Karpas-422 (cell line): ENCODE data around the gene HTT. TPM values are rescaled to one million over a fixed set of nuclear protein-coding genes. Genes with fewer than 3 reads are reported as not detected.

Experiments
- DNase-seq: peaks from one replicate; pipeline ENCODE4 v3.0.0-alpha.2; 2015
- H2AFZ ChIP-seq: fragments of 200-600 bp; sonication (generic); 2 replicates; pipeline ENCODE4 v1.6.1; 2014; ENCODE audit warnings: antibody characterized with exemption, low read length, mixed read lengths
- H3K27ac ChIP-seq: fragments of 200-600 bp; sonication (generic); 2 replicates; pipeline ENCODE4 v1.5.1; 2014; ENCODE audit warnings: mild to moderate bottlenecking, low read length, moderate library complexity
- H3K27me3 ChIP-seq: fragments of 200-600 bp; sonication (generic); 2 replicates; pipeline ENCODE4 v1.6.1; 2014; ENCODE audit warnings: low read length, mixed read lengths
- H3K36me3 ChIP-seq: fragments of 200-600 bp; sonication (generic); 2 replicates; pipeline ENCODE4 v1.6.1; 2014; ENCODE audit warnings: low read length, mixed read lengths; ENCODE audit not compliant: insufficient read depth
- H3K4me1 ChIP-seq: fragments of 200-600 bp; sonication (generic); 2 replicates; pipeline ENCODE4 v1.6.1; 2014; ENCODE audit warnings: mild to moderate bottlenecking, low read length, mixed read lengths
- H3K4me2 ChIP-seq: fragments of 200-600 bp; sonication (generic); 2 replicates; pipeline ENCODE4 v1.6.1; 2014; ENCODE audit warnings: low read length, low read depth, mild to moderate bottlenecking; ENCODE audit not compliant: poor library complexity, severe bottlenecking
- H3K4me3 ChIP-seq: fragments of 200-600 bp; sonication (generic); 2 replicates; pipeline ENCODE4 v1.5.1; 2014; ENCODE audit warnings: mild to moderate bottlenecking, antibody characterized with exemption, low read length, mixed read lengths
- H3K79me2 ChIP-seq: fragments of 200-600 bp; sonication (generic); 2 replicates; pipeline ENCODE4 v1.6.1; 2014; ENCODE audit warnings: mild to moderate bottlenecking, low read length, mixed read lengths
- H3K9ac ChIP-seq: fragments of 200-600 bp; sonication (generic); 2 replicates; pipeline ENCODE4 v1.6.0; 2014; ENCODE audit warnings: low read length
- H3K9me2 ChIP-seq: fragments of 200-600 bp; sonication (generic), shearing (Covaris generic); replicated peaks from 2 replicates; pipeline ENCODE4 v1.6.0; 2014; ENCODE audit warnings: mild to moderate bottlenecking, low read length, moderate library complexity; ENCODE audit not compliant: insufficient read depth
- H3K9me3 ChIP-seq: fragments of 300-700, 200-600 bp; sonication (generic); 2 replicates; pipeline ENCODE4 v1.6.1; 2014; ENCODE audit warnings: low read length, mixed read lengths
- H4K20me1 ChIP-seq: fragments of 200-600 bp; sonication (generic); 2 replicates; pipeline ENCODE4 v1.6.1; 2014; ENCODE audit warnings: mild to moderate bottlenecking, antibody characterized with exemption, low read length, low read depth; ENCODE audit not compliant: insufficient read depth
- total RNA-seq: library from RNA; depleted of rRNA; stranded (reverse); fragments of >200 nt; shearing (Covaris generic); gene quantifications from 2 replicates; pipeline ENCODE4 v1.2.3, GENCODE V29; 2014; ENCODE audit warnings: low replicate concordance

The HTT gene
- total RNA-seq, 1 experiment from 2014 or later = 24.8 TPM

DNA sequence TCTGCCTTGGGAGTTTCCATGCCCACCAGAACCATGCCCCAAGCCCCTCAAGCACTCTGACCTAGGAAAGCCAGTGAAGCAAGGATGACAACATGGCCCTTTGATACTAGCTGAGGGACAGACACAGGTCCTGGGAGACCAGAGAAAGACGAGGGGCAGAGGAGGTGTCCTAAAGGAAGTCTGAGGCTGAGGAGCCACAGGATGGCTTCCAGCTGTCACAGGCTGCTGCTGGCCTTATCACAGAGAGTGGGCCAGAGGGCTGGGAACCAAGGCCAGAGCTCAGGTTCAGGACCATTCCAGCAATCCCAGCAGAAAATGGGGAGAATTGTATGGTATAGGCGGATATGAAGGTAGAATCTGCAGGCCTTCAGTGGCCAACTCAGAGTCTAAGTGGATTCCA lies 142.8 kb downstream of the HTT start:
- H2AFZ ChIP-seq = no peak overlapping the region
- DNase-seq = no peak
- no peak overlapping the region for H3K9ac ChIP-seq
- no peaks in the 10 kb centered on the region for H3K9me3 ChIP-seq
- H3K27me3 ChIP-seq = no peaks in the 10 kb centered on the region
- no peaks in the 10 kb centered on the region for H4K20me1 ChIP-seq
- H3K4me2 ChIP-seq = no peak overlapping the region
- no peaks in the 10 kb centered on the region for H3K79me2 ChIP-seq
- H3K4me3 ChIP-seq = no peak overlapping the region
- H3K36me3 ChIP-seq = peaks cover 33% of the 10 kb centered on the region
- H3K27ac ChIP-seq = no peak overlapping the region
- H3K9me2 ChIP-seq = no peaks in the 10 kb centered on the region
- H3K4me1 ChIP-seq = no peaks in the 10 kb centered on the region

DNA sequence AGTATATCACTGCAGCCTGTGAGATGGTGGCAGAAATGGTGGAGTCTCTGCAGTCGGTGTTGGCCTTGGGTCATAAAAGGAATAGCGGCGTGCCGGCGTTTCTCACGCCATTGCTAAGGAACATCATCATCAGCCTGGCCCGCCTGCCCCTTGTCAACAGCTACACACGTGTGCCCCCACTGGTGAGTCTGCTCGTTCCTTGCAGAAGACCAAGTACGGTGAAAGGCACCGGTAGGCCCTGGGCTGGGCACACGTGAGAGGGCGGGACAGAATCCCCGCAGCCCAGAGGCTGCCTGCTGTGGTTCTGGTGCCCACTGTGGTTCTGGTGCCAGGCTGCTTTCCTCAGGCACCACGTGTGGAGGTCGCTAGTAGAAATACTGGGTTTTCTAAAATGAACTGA lies 143.3 kb downstream of the HTT start:
- no peak overlapping the region for H2AFZ ChIP-seq
- no peaks in the 10 kb centered on the region for H3K9me3 ChIP-seq
- H3K9me2 ChIP-seq = no peaks in the 10 kb centered on the region
- no peak for DNase-seq
- no peak overlapping the region for H3K4me2 ChIP-seq
- H3K9ac ChIP-seq = no peak overlapping the region
- no peak overlapping the region for H3K27ac ChIP-seq
- H3K4me1 ChIP-seq = no peaks in the 10 kb centered on the region
- H3K36me3 ChIP-seq = peaks cover 33% of the 10 kb centered on the region
- H3K4me3 ChIP-seq = no peak overlapping the region
- no peaks in the 10 kb centered on the region for H4K20me1 ChIP-seq
- H3K27me3 ChIP-seq = no peaks in the 10 kb centered on the region
- no peaks in the 10 kb centered on the region for H3K79me2 ChIP-seq

DNA sequence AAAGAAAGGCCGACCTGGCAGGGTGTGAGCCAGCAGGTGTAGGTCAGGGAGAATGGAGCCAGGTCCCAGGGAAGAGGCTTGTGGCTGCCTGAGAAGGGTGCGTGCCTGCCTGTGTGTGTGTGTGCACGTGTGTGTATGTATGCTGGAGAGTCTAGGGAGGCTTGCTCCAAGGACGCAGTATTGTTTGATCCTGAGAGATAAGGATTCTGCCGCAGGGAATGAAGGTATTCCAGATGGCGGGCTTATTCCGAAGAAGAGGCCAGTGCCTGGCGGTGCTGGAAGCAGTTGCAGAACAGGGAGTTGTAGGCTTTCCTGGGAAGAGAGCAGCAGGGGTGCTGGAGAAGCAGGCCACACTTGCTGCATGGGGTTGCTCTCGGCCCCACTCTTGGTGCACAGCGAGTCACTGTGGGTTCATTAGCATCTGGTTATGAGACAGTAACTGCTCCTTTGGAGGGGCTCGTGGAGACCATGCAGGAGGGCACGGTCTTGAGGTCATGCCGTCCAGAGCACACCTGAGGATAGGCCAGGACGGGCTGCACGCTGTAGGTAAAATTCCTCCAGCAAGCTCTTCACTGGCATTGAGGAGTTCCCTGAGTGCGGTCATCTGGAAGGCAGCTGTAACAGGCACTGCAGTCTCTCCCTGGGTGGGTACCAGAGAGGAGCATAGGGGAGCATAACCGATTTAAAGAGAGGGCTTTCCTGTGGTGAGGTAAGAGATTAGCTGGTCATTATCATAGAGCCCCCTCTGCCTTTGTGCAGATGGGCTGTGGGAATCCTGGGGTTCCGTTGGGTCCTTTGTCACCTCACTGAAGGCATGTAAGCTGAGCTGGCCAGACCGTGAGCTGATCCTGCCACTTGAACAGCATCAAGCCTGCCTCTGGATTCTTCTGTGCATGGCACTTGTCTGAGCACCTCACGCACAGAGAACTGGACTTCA lies 144.6 kb downstream of the HTT start:
- Histone ChIP-seq H3K4me2 (no peak overlapping the region), H3K27me3 (no peaks in the 10 kb centered on the region), H3K36me3 (peaks cover 31% of the 10 kb centered on the region), H3K4me1 (no peaks in the 10 kb centered on the region), H3K79me2 (no peaks in the 10 kb centered on the region), H4K20me1 (0 out of 2 replicates have a peak, but pooled peaks cover 3% of the 10 kb centered on the region), H2AFZ (no peak overlapping the region), H3K9ac (no peak overlapping the region), H3K4me3 (no peak overlapping the region), H3K27ac (no peak overlapping the region), H3K9me2 (no peaks in the 10 kb centered on the region), H3K9me3 (no peaks in the 10 kb centered on the region)
- no peak for DNase-seq

DNA sequence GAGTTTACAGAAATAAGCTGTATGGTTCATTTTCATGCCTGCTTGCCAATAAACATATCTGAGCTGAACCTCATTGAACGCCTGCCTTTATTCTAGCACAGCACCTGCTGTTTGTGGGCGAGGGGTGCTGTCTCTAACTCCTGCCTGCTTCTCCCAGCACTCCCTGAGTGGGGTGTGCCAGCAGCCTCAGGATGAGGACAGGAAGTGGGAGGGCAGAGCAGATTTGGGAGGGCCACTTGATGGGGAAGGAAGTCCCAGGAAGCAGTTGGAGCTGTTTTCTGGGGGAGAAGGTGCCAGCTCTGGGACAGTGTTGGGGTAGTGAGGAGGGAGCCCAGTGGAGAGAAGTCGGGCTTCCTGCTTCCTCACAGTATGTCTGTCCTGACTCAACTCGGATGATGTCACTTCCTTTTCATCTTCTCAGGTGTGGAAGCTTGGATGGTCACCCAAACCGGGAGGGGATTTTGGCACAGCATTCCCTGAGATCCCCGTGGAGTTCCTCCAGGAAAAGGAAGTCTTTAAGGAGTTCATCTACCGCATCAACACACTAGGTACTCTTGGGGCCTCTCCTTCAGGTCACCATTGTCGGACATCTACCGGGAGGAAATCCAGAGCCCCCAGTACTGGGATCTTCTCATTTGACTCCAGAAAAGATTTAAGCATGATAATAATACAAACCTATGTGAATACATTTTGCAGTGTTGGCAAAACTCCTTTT lies 145.4 kb downstream of the HTT start:
- H3K9me2 ChIP-seq = no peaks in the 10 kb centered on the region
- no peaks in the 10 kb centered on the region for H3K4me1 ChIP-seq
- H3K79me2 ChIP-seq = no peaks in the 10 kb centered on the region
- H3K36me3 ChIP-seq = peaks cover 22% of the 10 kb centered on the region
- no peak for DNase-seq
- no peak overlapping the region for H3K4me3 ChIP-seq
- no peaks in the 10 kb centered on the region for H3K9me3 ChIP-seq
- no peak overlapping the region for H3K4me2 ChIP-seq
- H2AFZ ChIP-seq = no peak overlapping the region
- no peak overlapping the region for H3K27ac ChIP-seq
- H3K27me3 ChIP-seq = no peaks in the 10 kb centered on the region
- H3K9ac ChIP-seq = no peak overlapping the region
- H4K20me1 ChIP-seq = 0 out of 2 replicates have a peak, but pooled peaks cover 3% of the 10 kb centered on the region

DNA sequence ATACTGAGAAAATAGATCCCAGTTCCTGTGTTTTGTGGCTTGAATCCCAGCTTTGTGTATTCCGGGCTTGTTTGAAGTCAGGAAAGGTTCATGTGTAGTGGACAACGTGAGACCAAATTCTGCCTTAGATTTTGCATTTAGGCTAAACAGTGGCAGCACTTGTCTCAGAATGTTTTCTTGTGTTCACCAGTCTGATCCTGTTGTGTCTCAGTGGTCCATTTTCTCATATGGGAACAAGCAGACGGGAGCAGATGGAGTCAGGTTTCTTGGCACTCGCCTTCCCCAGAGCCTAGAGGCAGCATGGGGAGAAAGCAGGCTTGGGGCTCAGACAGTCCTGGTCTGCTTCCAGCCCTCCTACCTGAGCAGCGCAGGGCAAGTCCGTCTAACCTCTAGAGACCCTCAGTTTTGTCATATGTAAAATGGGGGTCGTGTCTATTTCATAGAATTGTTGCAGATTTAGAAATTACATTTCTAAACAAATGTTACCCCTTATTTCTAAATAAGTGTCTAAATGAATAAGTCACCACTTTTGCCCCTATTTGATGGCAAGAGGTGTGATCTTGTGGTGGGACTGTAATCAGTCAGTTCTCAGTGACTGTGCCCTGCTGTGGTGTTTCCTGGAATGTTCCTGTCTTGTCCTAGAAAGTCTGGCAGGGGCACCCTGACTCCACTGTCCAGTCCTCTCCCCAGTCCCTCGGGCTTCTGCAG lies 146.1 kb downstream of the HTT start:
- Histone ChIP-seq H3K4me1 (no peaks in the 10 kb centered on the region), H3K4me2 (no peak overlapping the region), H4K20me1 (0 out of 2 replicates have a peak, but pooled peaks cover 3% of the 10 kb centered on the region), H3K9me3 (no peaks in the 10 kb centered on the region), H3K9me2 (no peaks in the 10 kb centered on the region), H3K9ac (no peak overlapping the region), H3K27ac (no peak overlapping the region), H2AFZ (no peak overlapping the region), H3K36me3 (peaks cover 16% of the 10 kb centered on the region), H3K27me3 (no peaks in the 10 kb centered on the region), H3K79me2 (no peaks in the 10 kb centered on the region), H3K4me3 (no peak overlapping the region)
- DNase-seq = no peak

DNA sequence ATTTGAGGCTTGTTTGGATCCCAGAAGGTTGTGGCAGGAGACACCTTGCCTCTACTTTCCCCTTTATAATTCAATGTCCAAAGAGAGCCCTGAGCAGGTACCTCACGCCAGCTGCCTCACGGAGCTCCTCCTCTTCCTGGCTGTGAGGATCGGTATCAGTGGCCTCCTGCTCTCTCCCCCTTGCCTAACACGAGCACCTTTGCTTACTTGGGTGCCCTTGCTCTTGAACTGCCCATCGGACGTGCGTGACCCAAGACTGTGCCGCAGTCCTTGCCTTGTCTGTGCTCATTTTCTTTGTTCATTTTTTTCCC lies 146.7 kb downstream of the HTT start:
- Histone ChIP-seq H3K9ac (no peak overlapping the region), H3K9me3 (no peaks in the 10 kb centered on the region), H3K27me3 (no peaks in the 10 kb centered on the region), H3K36me3 (peaks cover 11% of the 10 kb centered on the region), H3K4me1 (no peaks in the 10 kb centered on the region), H3K9me2 (no peaks in the 10 kb centered on the region), H2AFZ (no peak overlapping the region), H3K4me3 (no peak overlapping the region), H4K20me1 (0 out of 2 replicates have a peak, but pooled peaks cover 3% of the 10 kb centered on the region), H3K4me2 (no peak overlapping the region), H3K79me2 (no peaks in the 10 kb centered on the region), H3K27ac (no peak overlapping the region)
- DNase-seq = no peak

DNA sequence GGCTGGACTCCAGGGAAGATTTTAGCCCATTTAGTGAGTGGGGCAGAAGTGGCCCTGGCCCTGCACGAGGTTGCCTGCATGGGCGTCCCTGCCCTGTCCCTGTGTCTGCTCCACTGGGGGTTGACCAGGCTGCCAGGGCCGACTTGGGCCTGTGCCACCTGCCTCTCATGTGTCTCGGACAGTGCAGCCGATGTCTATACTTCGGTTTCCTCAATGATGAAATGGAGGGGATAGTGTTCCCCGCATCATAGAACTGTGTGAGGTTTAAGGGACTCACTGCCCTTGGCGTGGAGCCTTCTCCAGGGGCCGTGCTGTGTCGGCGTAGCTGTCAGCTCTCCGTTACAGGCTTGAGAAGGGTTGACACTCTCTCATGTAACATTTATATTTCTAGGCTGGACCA lies 147.5 kb downstream of the HTT start:
- Histone ChIP-seq H3K9me2 (no peaks in the 10 kb centered on the region), H3K79me2 (no peaks in the 10 kb centered on the region), H3K27me3 (no peaks in the 10 kb centered on the region), H3K9ac (no peak overlapping the region), H4K20me1 (0 out of 2 replicates have a peak, but pooled peaks cover 3% of the 10 kb centered on the region), H2AFZ (no peak overlapping the region), H3K27ac (no peak overlapping the region), H3K36me3 (peaks cover 7% of the 10 kb centered on the region; the same call in 1 of the 2 replicates), H3K4me2 (no peak overlapping the region), H3K4me1 (no peaks in the 10 kb centered on the region), H3K9me3 (no peaks in the 10 kb centered on the region), H3K4me3 (no peak overlapping the region)
- DNase-seq = no peak

DNA sequence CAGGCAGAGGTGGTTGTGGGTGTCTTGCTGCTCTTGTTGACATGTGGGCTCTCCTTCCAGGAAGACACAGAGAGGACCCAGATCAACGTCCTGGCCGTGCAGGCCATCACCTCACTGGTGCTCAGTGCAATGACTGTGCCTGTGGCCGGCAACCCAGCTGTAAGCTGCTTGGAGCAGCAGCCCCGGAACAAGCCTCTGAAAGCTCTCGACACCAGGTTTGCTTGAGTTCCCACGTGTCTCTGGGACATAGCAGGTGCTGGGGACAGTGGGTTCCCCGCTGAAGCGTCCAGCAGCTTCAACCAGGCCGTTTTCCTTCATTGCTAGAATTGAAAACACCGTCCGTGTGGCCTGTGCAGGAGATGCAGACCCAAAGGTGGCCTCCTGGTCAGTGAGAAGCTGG lies 148.9 kb downstream of the HTT start:
- no peak overlapping the region for H3K4me3 ChIP-seq
- peaks cover 7% of the 10 kb centered on the region; the same call in 1 of the 2 replicates for H3K36me3 ChIP-seq
- no peaks in the 10 kb centered on the region for H3K9me3 ChIP-seq
- no peak for DNase-seq
- no peak overlapping the region for H2AFZ ChIP-seq
- H3K9ac ChIP-seq = no peak overlapping the region
- H3K4me1 ChIP-seq = no peaks in the 10 kb centered on the region
- H3K27ac ChIP-seq = no peak overlapping the region
- H3K4me2 ChIP-seq = no peak overlapping the region
- no peaks in the 10 kb centered on the region for H3K27me3 ChIP-seq
- H3K9me2 ChIP-seq = no peaks in the 10 kb centered on the region
- H3K79me2 ChIP-seq = no peaks in the 10 kb centered on the region
- H4K20me1 ChIP-seq = 0 out of 2 replicates have a peak, but pooled peaks cover 3% of the 10 kb centered on the region
